ENCODE measurements around the gene MLYCD.

MLYCD gene

GRCh38 chr16:83898463-83899271 lies at the start of gene MLYCD:
MLYCD (plus strand) TSS chr16:83899115; CDS start chr16:83899145, 30 bp downstream.
- no peak for TF ChIP-seq GATA3 (IDR thresholded peaks at IDR 0.05; ENCODE audit: low read depth, low read length)
- TF ChIP-seq GATA2 (IDR thresholded peaks at IDR 0.05; ENCODE audit: low read depth, low read length): no peak

- no peak for TF ChIP-seq GATA2 (IDR thresholded peaks at IDR 0.05; ENCODE audit: low read depth, low read length)
- TF ChIP-seq GATA3 (IDR thresholded peaks at IDR 0.05; ENCODE audit: low read depth, low read length): no peak
These were observed 49.5 kb upstream of the MLYCD start for GRCh38 chr16:83849421-83849820.

DNA sequence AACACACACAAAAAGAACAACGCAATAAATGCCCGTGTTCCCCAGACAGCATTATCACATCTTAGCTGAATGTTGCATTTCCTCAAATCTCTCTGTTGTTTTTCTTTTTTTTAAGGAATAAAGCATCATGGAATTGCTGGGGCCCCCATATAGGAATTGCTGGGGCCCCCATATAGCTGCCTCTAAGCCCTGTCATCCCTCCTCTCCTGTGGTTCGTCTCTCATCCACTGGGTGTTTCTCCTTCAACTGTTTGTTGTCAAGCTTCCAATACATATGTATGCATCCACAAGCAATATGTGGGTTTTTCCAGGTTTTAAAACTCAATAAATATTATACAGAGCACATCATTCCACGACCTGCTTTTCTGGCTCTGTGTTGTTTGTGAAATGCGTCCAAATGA lies 48.0 kb upstream of the MLYCD start:
- TF ChIP-seq GATA3 (IDR thresholded peaks at IDR 0.05; ENCODE audit: low read depth, low read length): no peak
- TF ChIP-seq GATA2 (IDR thresholded peaks at IDR 0.05; ENCODE audit: low read depth, low read length): no peak

DNA sequence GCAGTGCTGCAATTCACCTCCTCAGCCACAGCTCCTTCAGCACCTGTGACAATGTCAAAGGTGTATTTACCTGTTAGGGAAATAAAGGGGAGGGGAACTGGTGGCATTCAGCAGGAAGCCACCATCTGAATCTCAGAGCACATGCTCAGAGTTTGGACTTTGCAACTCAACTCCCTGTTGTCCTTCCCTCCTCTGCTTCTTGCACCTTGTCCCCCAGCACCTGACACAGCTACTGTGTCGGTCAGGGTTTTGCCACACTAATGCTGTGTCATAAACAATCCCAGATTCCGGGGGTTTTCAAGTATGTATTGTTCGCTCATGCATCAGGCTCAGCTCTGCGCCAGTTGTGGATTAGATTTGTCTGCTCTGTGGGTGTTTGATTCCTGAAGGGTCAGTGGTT lies 47.4 kb upstream of the MLYCD start:
- TF ChIP-seq GATA3 (IDR thresholded peaks at IDR 0.05; ENCODE audit: low read depth, low read length): no peak
- TF ChIP-seq GATA2 (IDR thresholded peaks at IDR 0.05; ENCODE audit: low read depth, low read length): no peak

- no peak for TF ChIP-seq GATA2 (IDR thresholded peaks at IDR 0.05; ENCODE audit: low read depth, low read length)
These were observed 46.1 kb upstream of the MLYCD start for GRCh38 chr16:83852774-83853173.

- no peak for TF ChIP-seq GATA3 (IDR thresholded peaks at IDR 0.05; ENCODE audit: low read depth, low read length)
- TF ChIP-seq GATA2 (IDR thresholded peaks at IDR 0.05; ENCODE audit: low read depth, low read length): no peak
These were observed 45.1 kb upstream of the MLYCD start for GRCh38 chr16:83853834-83854233.

DNA sequence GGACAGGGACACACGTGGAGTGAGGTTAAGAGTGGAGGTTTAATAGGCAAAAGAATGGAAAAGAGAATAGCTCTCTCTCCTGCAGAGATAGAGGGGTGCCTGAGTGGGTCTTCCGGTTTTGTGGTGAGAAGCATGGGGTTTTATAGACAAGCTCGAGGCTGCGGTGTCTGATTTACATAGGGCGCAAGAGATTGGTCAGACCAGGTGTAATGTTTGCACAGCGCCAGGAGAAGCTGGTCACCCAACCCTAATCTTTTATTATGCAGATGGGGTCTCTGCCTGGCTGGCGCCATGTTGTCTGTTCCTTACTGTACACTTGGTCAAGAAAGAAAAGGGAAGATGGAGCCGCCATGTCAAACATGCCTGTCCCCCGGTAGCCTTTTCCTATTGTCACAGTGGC lies 44.5 kb upstream of the MLYCD start:
- TF ChIP-seq GATA2 (IDR thresholded peaks at IDR 0.05; ENCODE audit: low read depth, low read length) (no peak), GATA3 (IDR thresholded peaks at IDR 0.05; ENCODE audit: low read depth, low read length) (no peak)

DNA sequence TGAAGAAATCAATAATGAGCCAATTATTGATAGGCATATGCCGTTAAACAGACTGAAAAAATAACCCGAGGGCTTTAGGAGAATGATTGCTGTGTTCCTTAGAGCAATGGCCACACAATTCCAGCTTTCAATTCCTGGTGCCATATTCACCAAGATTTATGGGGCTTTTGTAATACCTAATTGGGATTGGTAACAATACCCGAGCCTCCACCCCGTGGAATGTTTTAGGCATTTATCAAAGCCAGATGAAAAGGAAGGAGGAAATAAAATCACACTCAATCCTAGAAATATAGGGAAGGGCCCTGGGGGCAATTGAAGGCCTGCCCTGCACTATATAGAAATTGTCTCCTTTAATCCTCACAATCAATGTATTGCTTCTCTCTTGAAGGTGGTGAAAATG lies 42.1 kb upstream of the MLYCD start:
- TF ChIP-seq GATA2 (IDR thresholded peaks at IDR 0.05; ENCODE audit: low read depth, low read length) (no peak), GATA3 (IDR thresholded peaks at IDR 0.05; ENCODE audit: low read depth, low read length) (no peak)

GRCh38 chr16:83859265-83859664 lies 39.6 kb upstream of the MLYCD start:
- TF ChIP-seq GATA3 (IDR thresholded peaks at IDR 0.05; ENCODE audit: low read depth, low read length) (no peak), GATA2 (IDR thresholded peaks at IDR 0.05; ENCODE audit: low read depth, low read length) (no peak)

DNA sequence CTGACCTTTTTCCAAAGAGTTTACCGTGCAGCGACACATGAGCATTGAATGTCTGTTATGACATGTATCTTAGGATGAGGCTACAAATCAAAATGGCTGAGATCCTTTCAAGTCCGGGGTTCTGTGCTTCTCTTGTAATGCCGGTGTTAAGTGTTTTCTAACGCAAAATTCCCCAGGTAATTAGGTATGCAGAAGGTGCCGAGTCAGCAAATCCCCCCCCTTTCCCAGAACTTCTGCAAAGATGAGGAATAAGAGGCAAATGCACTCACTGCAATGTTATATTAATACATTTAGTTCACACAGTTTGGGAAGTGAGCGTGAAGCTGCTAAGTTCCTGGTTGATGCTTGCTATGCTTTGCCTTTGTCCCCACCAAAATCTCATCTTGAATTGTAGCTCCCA lies 36.3 kb upstream of the MLYCD start:
- no peak for TF ChIP-seq GATA3 (IDR thresholded peaks at IDR 0.05; ENCODE audit: low read depth, low read length)
- no peak for TF ChIP-seq GATA2 (IDR thresholded peaks at IDR 0.05; ENCODE audit: low read depth, low read length)

- TF ChIP-seq GATA3 (IDR thresholded peaks at IDR 0.05; ENCODE audit: low read depth, low read length) (no peak), GATA2 (IDR thresholded peaks at IDR 0.05; ENCODE audit: low read depth, low read length) (no peak)
These were observed 35.2 kb upstream of the MLYCD start for GRCh38 chr16:83863682-83864081.

DNA sequence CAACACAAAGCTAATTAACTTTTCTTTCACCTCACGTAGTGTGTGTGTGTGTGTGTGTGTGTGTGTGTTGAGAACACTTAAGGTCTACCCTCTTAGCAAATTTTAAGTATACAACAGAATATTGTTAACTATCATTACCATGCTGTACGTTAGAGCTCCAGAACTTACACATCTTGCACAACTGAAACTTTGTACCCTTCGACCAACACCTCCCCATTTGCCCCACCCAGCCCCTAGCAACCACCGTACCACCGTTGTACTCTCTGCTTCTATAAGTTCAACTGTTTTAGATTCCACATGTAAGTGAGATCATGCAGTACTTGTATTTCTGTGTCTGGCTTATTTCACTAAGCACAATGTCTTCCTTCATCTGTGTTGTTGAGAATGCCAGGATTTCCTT lies 28.1 kb upstream of the MLYCD start:
- TF ChIP-seq GATA3 (IDR thresholded peaks at IDR 0.05; ENCODE audit: low read depth, low read length): no peak
- no peak for TF ChIP-seq GATA2 (IDR thresholded peaks at IDR 0.05; ENCODE audit: low read depth, low read length)

DNA sequence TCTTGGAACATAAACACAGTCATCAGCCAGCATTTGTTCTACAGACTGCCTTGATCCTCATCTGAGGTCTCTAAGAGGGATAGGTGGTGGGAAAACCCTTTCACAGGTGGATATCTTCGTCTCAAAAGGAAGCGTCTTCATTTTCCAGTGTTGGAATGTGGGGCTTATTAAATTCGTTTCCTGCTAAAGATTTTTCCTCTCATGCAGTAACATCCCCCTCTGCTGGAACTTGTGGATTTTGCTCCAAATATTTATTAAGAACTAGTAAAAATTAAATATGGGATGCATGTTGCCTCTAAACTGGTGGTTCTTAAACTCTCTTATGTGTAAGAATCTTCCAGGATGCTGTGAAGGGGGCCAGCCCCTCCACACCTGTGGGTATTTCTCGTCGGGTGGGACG lies 20.1 kb upstream of the MLYCD start:
- TF ChIP-seq GATA3 (IDR thresholded peaks at IDR 0.05; ENCODE audit: low read depth, low read length) (no peak), GATA2 (IDR thresholded peaks at IDR 0.05; ENCODE audit: low read depth, low read length) (no peak)

GRCh38 chr16:83882163-83882885 lies 16.6 kb upstream of the MLYCD start:
- no peak for TF ChIP-seq GATA2 (IDR thresholded peaks at IDR 0.05; ENCODE audit: low read depth, low read length)
- no peak for TF ChIP-seq GATA3 (IDR thresholded peaks at IDR 0.05; ENCODE audit: low read depth, low read length)
